Raji (cell line): ENCODE results near the gene PRKG1.

Source experiments
- POLR2A ChIP-seq: IDR thresholded peaks from 2 replicates; pipeline ENCODE4 v1.6.1; 2011; ENCODE audit warnings: low read depth, low read length, control low read depth; ENCODE audit not compliant: insufficient read depth

PRKG1 gene

GRCh38 chr10:51981731-51982130 is 907.4 kb downstream of the PRKG1 start:
- TF ChIP-seq POLR2A: no peak

- no peak for TF ChIP-seq POLR2A
Observed at GRCh38 chr10:51983481-51983880, 909.2 kb downstream of the PRKG1 start.

- TF ChIP-seq POLR2A: no peak
Observed at GRCh38 chr10:51985336-51985735, 911.0 kb downstream of the PRKG1 start.

GRCh38 chr10:51986516-51986915 is 912.2 kb downstream of the PRKG1 start:
- no peak for TF ChIP-seq POLR2A

- no peak for TF ChIP-seq POLR2A
Observed at GRCh38 chr10:51993475-51993874, 919.2 kb downstream of the PRKG1 start.

GRCh38 chr10:51999096-51999495 is 924.8 kb downstream of the PRKG1 start:
- TF ChIP-seq POLR2A: no peak

GRCh38 chr10:52004342-52004949 is 930.2 kb downstream of the PRKG1 start:
- no peak for TF ChIP-seq POLR2A

GRCh38 chr10:52007091-52007490 is 932.8 kb downstream of the PRKG1 start:
- no peak for TF ChIP-seq POLR2A

GRCh38 chr10:52011118-52011517 is 936.8 kb downstream of the PRKG1 start:
- no peak for TF ChIP-seq POLR2A

GRCh38 chr10:52019077-52019555 is 944.8 kb downstream of the PRKG1 start:
- no peak for TF ChIP-seq POLR2A

GRCh38 chr10:52019656-52020055 is 945.4 kb downstream of the PRKG1 start:
- TF ChIP-seq POLR2A: no peak

GRCh38 chr10:52020173-52020572 is 945.9 kb downstream of the PRKG1 start:
- TF ChIP-seq POLR2A: no peak

- no peak for TF ChIP-seq POLR2A
Observed at GRCh38 chr10:52020702-52021101, 946.4 kb downstream of the PRKG1 start.

- no peak for TF ChIP-seq POLR2A
Observed at GRCh38 chr10:52027055-52027705, 952.9 kb downstream of the PRKG1 start.

- no peak for TF ChIP-seq POLR2A
Observed at GRCh38 chr10:52028523-52028858, 954.2 kb downstream of the PRKG1 start.

GRCh38 chr10:52029628-52030027 is 955.3 kb downstream of the PRKG1 start:
- no peak for TF ChIP-seq POLR2A

GRCh38 chr10:52030051-52030790 is 955.9 kb downstream of the PRKG1 start:
- no peak for TF ChIP-seq POLR2A

- TF ChIP-seq POLR2A: no peak
Observed at GRCh38 chr10:52030975-52031374, 956.7 kb downstream of the PRKG1 start.
